A673 (cell line): ENCODE data around the gene CFAP46. TPM values are rescaled to one million over a fixed set of nuclear protein-coding genes. Genes with fewer than 3 reads are reported as not detected.
A peak's percentile ranks its signal among the peaks of the same experiment; 100 is the strongest.

Experiments used
- BruUV-seq: library from RNA; stranded (reverse); fragments of 400-500 nt; replicated peaks from 2 replicates; lab custom pipeline; 2021; lab: Mats Ljungman, UMichigan
- CTCF ChIA-PET: fragments of 300-600 bp; sonication (Branson Sonifier 250); formaldehyde crosslinking; loops from one replicate; lab custom pipeline; 2022; ENCODE audit warnings: antibody characterized with exemption; lab: Charles Lee
- POLR2A ChIA-PET: fragments of 300-600 bp; sonication (Branson Sonifier 250); formaldehyde crosslinking; loops from one replicate; lab custom pipeline; 2022; ENCODE audit warnings: antibody characterized with exemption; ENCODE audit not compliant: low non-redundant PET; lab: Charles Lee
- DNase-seq: peaks from one replicate; pipeline ENCODE4 v3.0.0-alpha.2; 2015; ENCODE audit warnings: low spot score
- H3K27ac ChIP-seq: fragments of 200-600 bp; sonication (generic); 2 replicates; pipeline ENCODE4 v1.5.1; 2016; ENCODE audit warnings: mixed run types, low read depth, mild to moderate bottlenecking, mixed read lengths, antibody characterized with exemption, low read length; ENCODE audit not compliant: poor library complexity, severe bottlenecking
- H3K27me3 ChIP-seq: fragments of 200-600 bp; sonication (generic); replicated peaks from 2 replicates; pipeline ENCODE4 v1.6.1; 2017; ENCODE audit warnings: mixed run types, low read depth, mild to moderate bottlenecking, mixed read lengths, antibody characterized with exemption, low read length; ENCODE audit not compliant: insufficient read depth, poor library complexity
- H3K36me3 ChIP-seq: fragments of 200-600 bp; sonication (generic); 2 replicates; pipeline ENCODE4 v1.6.1; 2016; ENCODE audit warnings: mixed run types, mild to moderate bottlenecking, mixed read lengths, antibody characterized with exemption, low read length; ENCODE audit not compliant: insufficient read depth, poor library complexity, severe bottlenecking
- H3K4me1 ChIP-seq: fragments of 200-600 bp; sonication (generic); 2 replicates; pipeline ENCODE4 v1.6.1; 2017; ENCODE audit warnings: mixed run types, mild to moderate bottlenecking, mixed read lengths, antibody characterized with exemption, low read length; ENCODE audit not compliant: insufficient read depth, poor library complexity, severe bottlenecking
- H3K4me3 ChIP-seq: fragments of 200-600 bp; sonication (generic); 2 replicates; pipeline ENCODE4 v1.5.1; 2016; ENCODE audit warnings: low read depth, mixed run types, mild to moderate bottlenecking, mixed read lengths, low read length; ENCODE audit not compliant: poor library complexity, severe bottlenecking
- H3K9me3 ChIP-seq: fragments of 200-600 bp; sonication (generic); 2 replicates; pipeline ENCODE4 v1.6.1; 2016; ENCODE audit warnings: mixed run types, low read depth, mild to moderate bottlenecking, mixed read lengths, antibody characterized with exemption, low read length; ENCODE audit not compliant: poor library complexity, severe bottlenecking
- EZH2 ChIP-seq: fragments of 200-600 bp; sonication (generic); IDR thresholded peaks from 2 replicates; pipeline ENCODE4 v1.6.1; 2017; ENCODE audit warnings: borderline replicate concordance, low read depth, mild to moderate bottlenecking, mixed read lengths, antibody characterized with exemption, low read length; ENCODE audit not compliant: poor library complexity, severe bottlenecking
- intact Hi-C: fragments of 100-400 bp; cut with micrococcal nuclease; formaldehyde crosslinking; loops from one replicate; pipeline ENCODE4 v1.10.0; 2022; ENCODE audit not compliant: unreplicated experiment
- total RNA-seq: library from RNA; stranded (reverse); gene quantifications from 2 replicates; pipeline ENCODE4 v1.2.3, GENCODE V29; 2021
- TF ChIP-seq, protein P1 (sequence below): fragments of 300-800, 200-600 bp; sonication (generic); conservative IDR thresholded peaks from 2 replicates; pipeline ENCODE4 v1.5.1; 2017; ENCODE audit warnings: low read depth, mild to moderate bottlenecking, antibody characterized with exemption, low read length, moderate library complexity, mixed read lengths

CFAP46 gene
- total RNA-seq, 1 experiment from 2014 or later: 1.9 TPM

DNA sequence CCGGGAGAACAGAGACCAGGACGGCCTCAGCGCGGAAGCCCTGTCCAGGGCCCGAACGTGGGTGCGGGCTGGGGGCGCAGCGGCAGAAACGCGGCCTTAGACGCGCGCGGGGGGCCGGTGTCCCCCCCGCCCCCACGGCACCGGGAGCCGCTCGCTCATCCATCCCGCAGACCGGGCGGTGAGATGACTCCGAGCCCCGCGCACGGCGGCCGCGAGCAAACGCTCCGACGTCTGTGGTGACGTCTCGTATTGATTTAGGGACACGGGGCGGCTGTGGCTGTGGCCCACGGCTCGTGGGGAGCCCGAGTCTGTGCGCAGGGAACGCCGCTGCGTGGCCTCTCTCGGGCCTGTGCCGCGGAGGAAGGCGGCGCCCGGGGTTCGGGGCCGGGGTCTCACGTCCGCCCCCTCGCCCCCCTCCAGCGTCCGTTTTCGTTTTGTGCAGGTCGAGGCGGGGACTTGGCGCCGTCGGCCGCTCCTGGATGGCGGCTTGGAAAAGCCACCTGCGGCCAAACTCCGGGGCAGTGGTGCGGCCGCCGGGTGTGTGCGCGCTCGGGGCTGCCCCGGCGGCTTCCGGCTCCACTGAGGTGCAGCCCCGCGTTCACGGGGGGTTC is 155.4 kb downstream of the CFAP46 start:
- Histone ChIP-seq H3K9me3 (no peaks in the 10 kb centered on the region), H3K4me3 (no peak overlapping the region), H3K27me3 (peaks cover 85% of the 10 kb centered on the region), H3K36me3 (no peaks in the 10 kb centered on the region), H3K4me1 (no peaks in the 10 kb centered on the region), H3K27ac (no peak overlapping the region)
- intact Hi-C loops: no loop called here
- CTCF ChIA-PET: no interaction called here
- no TSS peak for BruUV-seq
- POLR2A ChIA-PET: no interaction called here
- DNase-seq: no peak
- TF ChIP-seq EZH2: peak; percentile 99
- TF ChIP-seq, protein P1, sequence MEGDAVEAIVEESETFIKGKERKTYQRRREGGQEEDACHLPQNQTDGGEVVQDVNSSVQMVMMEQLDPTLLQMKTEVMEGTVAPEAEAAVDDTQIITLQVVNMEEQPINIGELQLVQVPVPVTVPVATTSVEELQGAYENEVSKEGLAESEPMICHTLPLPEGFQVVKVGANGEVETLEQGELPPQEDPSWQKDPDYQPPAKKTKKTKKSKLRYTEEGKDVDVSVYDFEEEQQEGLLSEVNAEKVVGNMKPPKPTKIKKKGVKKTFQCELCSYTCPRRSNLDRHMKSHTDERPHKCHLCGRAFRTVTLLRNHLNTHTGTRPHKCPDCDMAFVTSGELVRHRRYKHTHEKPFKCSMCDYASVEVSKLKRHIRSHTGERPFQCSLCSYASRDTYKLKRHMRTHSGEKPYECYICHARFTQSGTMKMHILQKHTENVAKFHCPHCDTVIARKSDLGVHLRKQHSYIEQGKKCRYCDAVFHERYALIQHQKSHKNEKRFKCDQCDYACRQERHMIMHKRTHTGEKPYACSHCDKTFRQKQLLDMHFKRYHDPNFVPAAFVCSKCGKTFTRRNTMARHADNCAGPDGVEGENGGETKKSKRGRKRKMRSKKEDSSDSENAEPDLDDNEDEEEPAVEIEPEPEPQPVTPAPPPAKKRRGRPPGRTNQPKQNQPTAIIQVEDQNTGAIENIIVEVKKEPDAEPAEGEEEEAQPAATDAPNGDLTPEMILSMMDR: no peak

DNA sequence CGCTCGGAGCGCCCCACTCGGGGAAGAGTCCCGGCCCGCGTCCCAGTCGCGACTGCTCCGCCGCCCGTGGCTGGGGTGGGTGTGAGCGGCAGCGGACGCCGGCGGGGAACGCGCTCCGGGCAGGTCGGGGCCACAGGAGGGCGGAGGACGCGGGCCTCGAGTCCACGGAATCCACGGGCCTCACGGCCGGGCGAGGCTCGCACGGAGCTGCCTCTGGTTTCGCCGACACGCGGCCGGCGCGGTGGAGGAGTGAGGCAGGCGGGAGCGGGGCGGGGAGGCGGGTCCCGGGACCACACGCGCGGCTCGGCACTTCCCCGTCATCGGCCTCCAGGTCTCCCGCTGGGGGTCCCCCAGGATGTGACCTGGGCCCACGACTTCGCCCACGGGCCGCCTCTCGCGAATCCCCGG is 155.9 kb downstream of the CFAP46 start:
- BruUV-seq: no TSS peak
- no peak for TF ChIP-seq EZH2
- TF ChIP-seq, protein P1: no peak
- DNase-seq: no peak
- POLR2A ChIA-PET: no interaction called here
- H3K4me3 ChIP-seq: no peak overlapping the region
- no peaks in the 10 kb centered on the region for H3K36me3 ChIP-seq
- no peaks in the 10 kb centered on the region for H3K4me1 ChIP-seq
- H3K9me3 ChIP-seq: no peaks in the 10 kb centered on the region
- CTCF ChIA-PET: no interaction called here
- H3K27me3 ChIP-seq: peaks cover 83% of the 10 kb centered on the region
- intact Hi-C loops: no loop called here
- no peak overlapping the region for H3K27ac ChIP-seq

DNA sequence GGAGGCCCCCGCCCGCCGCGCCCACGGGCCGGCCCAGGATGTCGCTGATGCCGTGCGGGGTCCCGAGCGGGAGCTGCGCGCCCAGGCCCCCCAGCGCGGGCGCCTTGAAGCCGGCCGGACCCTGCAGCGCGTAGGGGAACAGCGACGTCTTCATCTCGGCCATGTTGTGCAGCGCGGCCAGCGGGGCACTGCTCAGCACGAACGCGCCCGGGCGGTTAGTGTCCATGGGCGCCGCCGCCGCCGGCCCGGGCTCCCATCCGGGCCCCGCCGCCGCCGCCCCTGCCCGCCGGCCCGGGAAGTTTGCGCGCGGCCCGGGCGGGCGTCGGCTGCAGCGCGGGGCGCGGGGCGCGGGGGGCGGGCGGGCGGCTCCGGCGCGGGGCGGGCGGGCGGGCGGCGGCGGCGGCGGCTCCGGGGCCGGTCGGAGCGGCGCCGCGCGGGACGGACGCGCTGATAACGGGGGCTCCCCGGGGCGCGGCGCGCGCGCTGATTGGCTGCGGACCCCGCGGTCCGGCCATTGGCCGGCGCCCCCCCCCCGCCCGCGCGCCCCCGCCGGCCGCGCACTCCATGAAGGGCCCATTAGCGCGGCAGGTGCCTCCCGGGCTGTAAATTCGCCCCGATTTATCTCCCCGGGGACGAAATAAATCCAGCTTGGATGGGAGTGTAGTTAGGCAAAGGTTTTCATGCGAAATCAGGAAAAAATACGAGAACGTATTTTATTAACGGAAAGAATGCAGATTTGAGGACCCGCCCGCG is 156.5 kb downstream of the CFAP46 start, which contains the start of gene NKX6-2:
TSS of gene NKX6-2 (minus strand) at position 425 of the 753 bp plus-strand sequence. CDS start at position 226, 199 bp downstream.
- ChIA-PET CTCF (no interaction called here), POLR2A (no interaction called here)
- H3K27ac ChIP-seq: no peak within 1 kb of the TSS
- H3K36me3 ChIP-seq: no peaks in the 10 kb centered on the region
- peaks cover 77% of the 10 kb centered on the region for H3K27me3 ChIP-seq
- BruUV-seq: no TSS peak
- no peaks in the 10 kb centered on the region for H3K9me3 ChIP-seq
- no peaks in the 10 kb centered on the region for H3K4me1 ChIP-seq
- intact Hi-C loops: no loop called here
- no peak for DNase-seq
- H3K4me3 ChIP-seq: no peak within 1 kb of the TSS
- no peak for TF ChIP-seq EZH2
- TF ChIP-seq, protein P1: no peak
